ENCODE measurements around the gene KIAA0513. TPM values are rescaled to one million over a fixed set of nuclear protein-coding genes. Genes with fewer than 3 reads are reported as not detected.

The KIAA0513 gene
- polyA plus RNA-seq, 1 donor (not counting 4 experiments of a cell fraction or from before 2014, with no cell fraction given), result 3.3 TPM

GRCh38 chr16:85136213-85136701 lies 108.7 kb downstream of the KIAA0513 start:
- Histone ChIP-seq H3K9ac (ENCODE audit: control insufficient read depth, extremely low read depth, insufficient read depth, low read length) (no peak overlapping the region), H3K27me3 (ENCODE audit: control insufficient read depth, extremely low read depth, insufficient read depth, low read length) (peaks cover 27% of the 10 kb centered on the region), H3K4me3 (ENCODE audit: control insufficient read depth in 2 of 3, extremely low read depth in 1 of 3, insufficient read depth in 2 of 3, low read depth in 1 of 3, low read length in 3 of 3) (no peak overlapping the region), H3K9me3 (ENCODE audit: control insufficient read depth, low read depth, low read length) (no peaks in the 10 kb centered on the region), H2AFZ (ENCODE audit: control insufficient read depth, low read length) (no peak overlapping the region), H3K9me1 (ENCODE audit: control insufficient read depth, extremely low read depth, insufficient read depth, low read length) (no peaks in the 10 kb centered on the region), H3K27ac (ENCODE audit: control insufficient read depth, insufficient read depth, low read length) (no peak overlapping the region), H4K20me1 (ENCODE audit: control insufficient read depth, extremely low read depth, insufficient read depth, low read length) (no peaks in the 10 kb centered on the region), H3K4me1 (ENCODE audit: control insufficient read depth, extremely low read depth, insufficient read depth, low read length) (peaks cover 3% of the 10 kb centered on the region), H3K4me2 (ENCODE audit: control insufficient read depth, extremely low read depth, insufficient read depth, low read depth, low read length) (no peak overlapping the region), H3K36me3 (ENCODE audit: control insufficient read depth in 2 of 2, extremely low read depth in 1 of 2, insufficient read depth in 2 of 2, low read length in 2 of 2) (no peaks in the 10 kb centered on the region), H3K79me2 (ENCODE audit: control insufficient read depth, insufficient read depth, low read length) (no peaks in the 10 kb centered on the region)
- TF ChIP-seq CTCF (optimal IDR thresholded peaks at IDR 0.05 in 1 of 3, IDR thresholded peaks at IDR 0.05 in 1 of 3, conservative IDR thresholded peaks at IDR 0.05 in 1 of 3; ENCODE audit: extremely low read depth in 1 of 3, insufficient read depth in 2 of 3, low read length in 3 of 3) (no peak), EZH2 (IDR thresholded peaks at IDR 0.05; ENCODE audit: low read length) (no peak)
- dilution Hi-C loops (cut with MboI; ENCODE audit: extremely low pct_ligation_motif_present, low sequenced_read_pairs), result no loop called here
- DNase-seq (ENCODE audit: low read depth, low spot score), result no peak
- FAIRE-seq, result no peak

- no peak overlapping the region for H3K4me2 ChIP-seq (ENCODE audit: control insufficient read depth, extremely low read depth, insufficient read depth, low read depth, low read length)
- H3K27ac ChIP-seq (ENCODE audit: control insufficient read depth, insufficient read depth, low read length), result no peak overlapping the region
- no peaks in the 10 kb centered on the region for H4K20me1 ChIP-seq (ENCODE audit: control insufficient read depth, extremely low read depth, insufficient read depth, low read length)
- H3K36me3 ChIP-seq (ENCODE audit: control insufficient read depth in 2 of 2, extremely low read depth in 1 of 2, insufficient read depth in 2 of 2, low read length in 2 of 2), result no peaks in the 10 kb centered on the region
- H3K4me3 ChIP-seq (ENCODE audit: control insufficient read depth in 2 of 3, extremely low read depth in 1 of 3, insufficient read depth in 2 of 3, low read depth in 1 of 3, low read length in 3 of 3), result no peak overlapping the region
- no peaks in the 10 kb centered on the region for H3K79me2 ChIP-seq (ENCODE audit: control insufficient read depth, insufficient read depth, low read length)
- no peaks in the 10 kb centered on the region for H3K9me1 ChIP-seq (ENCODE audit: control insufficient read depth, extremely low read depth, insufficient read depth, low read length)
- no peaks in the 10 kb centered on the region for H3K9me3 ChIP-seq (ENCODE audit: control insufficient read depth, low read depth, low read length)
- H3K27me3 ChIP-seq (ENCODE audit: control insufficient read depth, extremely low read depth, insufficient read depth, low read length), result peaks cover 30% of the 10 kb centered on the region
- no peak overlapping the region for H3K9ac ChIP-seq (ENCODE audit: control insufficient read depth, extremely low read depth, insufficient read depth, low read length)
- no peak overlapping the region for H2AFZ ChIP-seq (ENCODE audit: control insufficient read depth, low read length)
- DNase-seq (ENCODE audit: low read depth, low spot score) (no peak), FAIRE-seq (no peak)
- dilution Hi-C loops (cut with MboI; ENCODE audit: extremely low pct_ligation_motif_present, low sequenced_read_pairs), result no loop called here
- H3K4me1 ChIP-seq (ENCODE audit: control insufficient read depth, extremely low read depth, insufficient read depth, low read length), result peaks cover 3% of the 10 kb centered on the region
- TF ChIP-seq CTCF (optimal IDR thresholded peaks at IDR 0.05 in 1 of 3, IDR thresholded peaks at IDR 0.05 in 1 of 3, conservative IDR thresholded peaks at IDR 0.05 in 1 of 3; ENCODE audit: extremely low read depth in 1 of 3, insufficient read depth in 2 of 3, low read length in 3 of 3) (no peak), EZH2 (IDR thresholded peaks at IDR 0.05; ENCODE audit: low read length) (no peak)
Measured at GRCh38 chr16:85136702-85137322, 109.2 kb downstream of the KIAA0513 start.
